Spleen (tissue), 7 donors: ENCODE measurements around the gene ATG7.

Source experiments
- POLR2AphosphoS5 ChIP-seq, 3 donors: sonication (generic); formaldehyde crosslinking; IDR thresholded peaks; one replicate each; pipeline ENCODE4 v1.5.1; 2017; ENCODE audit warnings: antibody characterized with exemption in 3 of 3
- TF ChIP-seq, protein P1 (sequence below), 11 experiments: fragments of 200-600 bp in 7 of 11; fragments of 450-650 bp in 4 of 11; sonication (generic) in 4 of 11; IDR thresholded peaks in 8 of 11; conservative IDR thresholded peaks in 3 of 11; 1 replicate in 7 of 11; 2 replicates in 4 of 11; pipeline versions ENCODE4 v1.4.0 to v1.8.0; 2016 to 2021; ENCODE audit warnings: antibody characterized with exemption in 11 of 11, inconsistent platforms in 4 of 11, mild to moderate bottlenecking in 1 of 11
- donor health status: DM: no; HTN: no; CAD: no; lungs with moderate emphysema.
- donor health status: DM: no; HTN: no; CAD: no.
- donor health status: DM: no; HTN: no; CAD: no.

GRCh38 chr3:11302444-11302843, 30.2 kb downstream of the ATG7 start:
- TF ChIP-seq, protein P1, sequence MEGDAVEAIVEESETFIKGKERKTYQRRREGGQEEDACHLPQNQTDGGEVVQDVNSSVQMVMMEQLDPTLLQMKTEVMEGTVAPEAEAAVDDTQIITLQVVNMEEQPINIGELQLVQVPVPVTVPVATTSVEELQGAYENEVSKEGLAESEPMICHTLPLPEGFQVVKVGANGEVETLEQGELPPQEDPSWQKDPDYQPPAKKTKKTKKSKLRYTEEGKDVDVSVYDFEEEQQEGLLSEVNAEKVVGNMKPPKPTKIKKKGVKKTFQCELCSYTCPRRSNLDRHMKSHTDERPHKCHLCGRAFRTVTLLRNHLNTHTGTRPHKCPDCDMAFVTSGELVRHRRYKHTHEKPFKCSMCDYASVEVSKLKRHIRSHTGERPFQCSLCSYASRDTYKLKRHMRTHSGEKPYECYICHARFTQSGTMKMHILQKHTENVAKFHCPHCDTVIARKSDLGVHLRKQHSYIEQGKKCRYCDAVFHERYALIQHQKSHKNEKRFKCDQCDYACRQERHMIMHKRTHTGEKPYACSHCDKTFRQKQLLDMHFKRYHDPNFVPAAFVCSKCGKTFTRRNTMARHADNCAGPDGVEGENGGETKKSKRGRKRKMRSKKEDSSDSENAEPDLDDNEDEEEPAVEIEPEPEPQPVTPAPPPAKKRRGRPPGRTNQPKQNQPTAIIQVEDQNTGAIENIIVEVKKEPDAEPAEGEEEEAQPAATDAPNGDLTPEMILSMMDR (IDR thresholded peaks at IDR 0.05 in 8 of 11, conservative IDR thresholded peaks at IDR 0.05 in 3 of 11): no peak
- no peak for TF ChIP-seq POLR2AphosphoS5 (IDR thresholded peaks at IDR 0.05)
